Neural cell (in vitro differentiated cells): Measurements from ENCODE around the gene PLCB1. TPM values are rescaled to one million over a fixed set of nuclear protein-coding genes. Genes with fewer than 3 reads are reported as not detected.

Experiments used
- H2AFZ ChIP-seq: fragments of 200-600, 300-800 bp; sonication (generic), shearing (Covaris generic); 2 replicates; pipeline ENCODE4 v1.6.0; 2014; ENCODE audit warnings: low read depth, mild to moderate bottlenecking, antibody characterized with exemption, low read length, moderate library complexity
- H3F3A ChIP-seq: fragments of 200-600 bp; shearing (Covaris generic); 2 replicates; pipeline ENCODE4 v1.6.1; 2016; ENCODE audit warnings: mild to moderate bottlenecking, moderate library complexity, mixed read lengths, antibody characterized with exemption, low read length; ENCODE audit not compliant: insufficient read depth, poor library complexity, severe bottlenecking
- H3K27ac ChIP-seq: fragments of 200-600, 300-800 bp; sonication (generic), shearing (Covaris generic); 2 replicates; pipeline ENCODE4 v1.5.1; 2014; ENCODE audit warnings: mild to moderate bottlenecking, low read length, moderate library complexity
- H3K27me3 ChIP-seq: fragments of 300-800, 200-600 bp; sonication (generic), shearing (Covaris generic); 2 replicates; pipeline ENCODE4 v1.6.0; 2014; ENCODE audit warnings: mild to moderate bottlenecking, low read depth, low read length, moderate library complexity; ENCODE audit not compliant: insufficient read depth
- H3K36me3 ChIP-seq: fragments of 300-800, 200-600 bp; sonication (generic), shearing (Covaris generic); 2 replicates; pipeline ENCODE4 v1.5.1; 2014; ENCODE audit warnings: mild to moderate bottlenecking, antibody characterized with exemption, low read length, moderate library complexity; ENCODE audit not compliant: insufficient read depth
- H3K4me2 ChIP-seq: fragments of 300-800, 200-600 bp; sonication (generic), shearing (Covaris generic); 2 replicates; pipeline ENCODE4 v1.6.0; 2014; ENCODE audit warnings: mild to moderate bottlenecking, low read length
- H3K4me3 ChIP-seq: fragments of 300-800, 200-600 bp; sonication (generic), shearing (Covaris generic); 2 replicates; pipeline ENCODE4 v1.5.1; 2014; ENCODE audit warnings: mild to moderate bottlenecking, low read length, moderate library complexity
- H3K79me2 ChIP-seq: fragments of 200-600 bp; shearing (Covaris generic); replicated peaks from 2 replicates; pipeline ENCODE4 v1.6.0; 2014; ENCODE audit warnings: mild to moderate bottlenecking, low read length, moderate library complexity; ENCODE audit not compliant: insufficient read depth
- H3K9ac ChIP-seq: fragments of 300-800, 200-600 bp; sonication (generic), shearing (Covaris generic); 2 replicates; pipeline ENCODE4 v1.6.1; 2016; ENCODE audit warnings: mild to moderate bottlenecking, low read length, mixed read lengths
- H3K9me2 ChIP-seq: fragments of 200-600 bp; shearing (Covaris generic); 2 replicates; pipeline ENCODE4 v1.6.1; 2016; ENCODE audit warnings: mild to moderate bottlenecking, low read length, mixed read lengths; ENCODE audit not compliant: insufficient read depth
- H3K9me3 ChIP-seq: fragments of 200-600, 300-800 bp; sonication (generic), shearing (Covaris generic); 2 replicates; pipeline ENCODE4 v1.6.1; 2016; ENCODE audit warnings: mild to moderate bottlenecking, mixed run types, low read length, moderate library complexity, mixed read lengths
- H4K20me1 ChIP-seq: fragments of 200-600 bp; shearing (Covaris generic); 2 replicates; pipeline ENCODE4 v1.6.1; 2016; ENCODE audit warnings: mild to moderate bottlenecking, mixed run types; ENCODE audit not compliant: insufficient read depth
- CTCF ChIP-seq: fragments of 450-650 bp; IDR thresholded peaks from 2 replicates; pipeline ENCODE4 v1.5.1; 2014; ENCODE audit warnings: antibody characterized with exemption, mild to moderate bottlenecking, moderate library complexity; ENCODE audit not compliant: poor library complexity, severe bottlenecking
- EP300 ChIP-seq: fragments of 450-650 bp; conservative IDR thresholded peaks from 2 replicates; pipeline ENCODE4 v1.6.1; 2014; ENCODE audit warnings: antibody characterized with exemption, mild to moderate bottlenecking, moderate library complexity; ENCODE audit not compliant: poor library complexity, severe bottlenecking
- EZH2 ChIP-seq: fragments of 200-600, 300-800 bp; shearing (Covaris generic), sonication (generic); IDR thresholded peaks from 2 replicates; pipeline ENCODE4 v1.6.1; 2014; ENCODE audit warnings: antibody characterized with exemption, low read length, borderline replicate concordance, mild to moderate bottlenecking; ENCODE audit not compliant: insufficient read depth, poor library complexity, severe bottlenecking
- MXI1 ChIP-seq: fragments of 450-650 bp; conservative IDR thresholded peaks from 2 replicates; pipeline ENCODE4 v1.6.1; 2014; ENCODE audit warnings: antibody characterized with exemption, mild to moderate bottlenecking; ENCODE audit not compliant: poor library complexity, severe bottlenecking
- POLR2AphosphoS5 ChIP-seq: IDR thresholded peaks from 2 replicates; pipeline ENCODE4 v1.6.1; 2012
- RAD21 ChIP-seq: fragments of 450-650 bp; conservative IDR thresholded peaks from 2 replicates; pipeline ENCODE4 v1.6.1; 2014; ENCODE audit warnings: antibody characterized with exemption, mild to moderate bottlenecking, moderate library complexity
- REST ChIP-seq: IDR thresholded peaks from 2 replicates; pipeline ENCODE4 v1.6.1; 2012; ENCODE audit warnings: borderline replicate concordance
- SMC3 ChIP-seq: fragments of 450-650 bp; conservative IDR thresholded peaks from 2 replicates; pipeline ENCODE4 v1.6.1; 2014; ENCODE audit warnings: antibody characterized with exemption, mild to moderate bottlenecking, moderate library complexity; ENCODE audit not compliant: poor library complexity
- TAF1 ChIP-seq: IDR thresholded peaks from 2 replicates; pipeline ENCODE4 v1.6.1; 2012; ENCODE audit warnings: low read depth
- polyA plus RNA-seq: library from polyadenylated mRNA; depleted of rRNA; stranded (reverse); fragments of >200 nt; gene quantifications from 2 replicates; pipeline ENCODE4 v1.2.3, GENCODE V29; 2014

PLCB1 gene
- polyA plus RNA-seq, 1 donor from 2014 or later: 11.4 TPM

- no peak overlapping the region for H3K4me3 ChIP-seq
- H3F3A ChIP-seq: no peaks in the 10 kb centered on the region
- no peaks in the 10 kb centered on the region for H3K27me3 ChIP-seq
- no peaks in the 10 kb centered on the region for H3K9me3 ChIP-seq
- H3K4me2 ChIP-seq: no peak overlapping the region
- no peaks in the 10 kb centered on the region for H3K36me3 ChIP-seq
- TF ChIP-seq MXI1: no peak
- no peak for TF ChIP-seq REST
- no peak for TF ChIP-seq EZH2
- TF ChIP-seq POLR2AphosphoS5: no peak
- TF ChIP-seq EP300: no peak
- no peak for TF ChIP-seq SMC3
- no peak for TF ChIP-seq CTCF
- TF ChIP-seq TAF1: no peak
- no peak for TF ChIP-seq RAD21
- H3K27ac ChIP-seq: no peak overlapping the region
- no peaks in the 10 kb centered on the region for H4K20me1 ChIP-seq
- no peaks in the 10 kb centered on the region for H3K79me2 ChIP-seq
- H2AFZ ChIP-seq: no peak overlapping the region
- H3K9ac ChIP-seq: no peak overlapping the region
- no peaks in the 10 kb centered on the region for H3K9me2 ChIP-seq
Measured at GRCh38 chr20:8421981-8422380, 289.9 kb downstream of the PLCB1 start.

DNA sequence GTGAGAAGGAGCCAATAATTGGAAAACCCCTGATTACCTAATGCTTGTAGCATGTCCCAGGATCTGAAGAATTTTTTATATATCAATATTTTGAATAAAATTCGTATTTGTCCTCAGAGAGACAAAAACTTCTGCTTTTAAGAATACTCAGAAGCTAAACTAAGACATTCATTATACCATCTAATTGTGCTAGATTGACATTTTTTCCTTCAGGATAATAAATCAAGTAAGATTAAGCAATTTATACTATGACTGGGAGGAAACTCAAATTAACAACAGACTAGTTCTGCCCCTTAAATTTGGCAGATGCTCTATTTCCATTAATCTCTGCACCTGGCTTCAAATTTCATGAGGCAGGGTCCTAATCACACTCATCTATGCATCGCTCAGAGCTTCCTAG is 291.4 kb downstream of the PLCB1 start:
- no peaks in the 10 kb centered on the region for H3K9me2 ChIP-seq

More for the DNA sequence above, 291.4 kb downstream of the PLCB1 start:
- H3K36me3 ChIP-seq: no peaks in the 10 kb centered on the region
- H3K9me3 ChIP-seq: no peaks in the 10 kb centered on the region
- no peak overlapping the region for H2AFZ ChIP-seq
- no peak overlapping the region for H3K4me3 ChIP-seq
- H3K4me2 ChIP-seq: no peak overlapping the region
- H4K20me1 ChIP-seq: no peaks in the 10 kb centered on the region
- no peak overlapping the region for H3K9ac ChIP-seq
- H3K27me3 ChIP-seq: no peaks in the 10 kb centered on the region
- no peaks in the 10 kb centered on the region for H3K79me2 ChIP-seq
- H3F3A ChIP-seq: no peaks in the 10 kb centered on the region
- no peak overlapping the region for H3K27ac ChIP-seq
- TF ChIP-seq CTCF: no peak
- no peak for TF ChIP-seq MXI1
- TF ChIP-seq RAD21: no peak
- TF ChIP-seq EP300: no peak
- no peak for TF ChIP-seq EZH2
- no peak for TF ChIP-seq POLR2AphosphoS5
- TF ChIP-seq REST: no peak
- no peak for TF ChIP-seq TAF1
- TF ChIP-seq SMC3: no peak
